ENCODE results near the gene NLRC5.

Gene NLRC5

DNA sequence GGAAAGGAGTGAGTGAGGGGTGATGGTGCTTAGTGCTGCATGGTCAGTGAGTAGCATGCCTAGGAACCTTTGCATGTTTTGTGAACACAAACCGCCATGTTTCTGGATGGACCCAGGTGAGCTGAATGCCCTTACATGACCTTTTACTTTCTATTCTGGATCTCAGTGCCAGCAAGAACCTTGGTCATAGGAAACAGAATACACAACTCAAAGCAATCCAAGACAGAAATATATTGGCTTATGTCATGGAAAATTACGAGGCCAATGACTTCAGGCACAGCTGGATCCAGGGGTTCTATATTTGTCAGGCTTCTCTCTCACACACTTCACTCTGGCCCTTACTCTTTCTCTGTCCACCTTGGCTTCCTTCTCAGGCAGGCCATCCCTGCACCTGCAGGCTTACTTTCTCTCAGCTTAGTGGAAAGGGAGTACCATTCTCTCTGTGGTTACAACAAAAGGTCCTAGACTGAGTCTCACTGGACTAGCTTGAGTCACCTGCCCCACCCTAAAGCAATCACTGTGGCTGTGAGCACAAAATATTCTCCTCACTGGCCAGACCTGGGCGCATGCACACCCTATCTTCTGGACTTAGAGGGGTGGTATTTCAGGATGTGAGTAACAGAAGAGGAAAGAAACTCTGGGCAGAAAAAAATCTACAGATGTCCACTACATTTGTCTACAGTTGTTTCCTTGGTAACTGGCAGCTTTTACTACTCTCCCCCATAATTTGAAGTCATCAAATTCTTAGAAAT lies 82.7 kb downstream of the NLRC5 start:
- Mint-ChIP-seq H3K36me3 (ENCODE audit: insufficient read depth) (peaks cover 80% of the 10 kb centered on the region), H3K4me1 (peaks cover 38% of the 10 kb centered on the region), H3K27me3 (no peaks in the 10 kb centered on the region), H3K9me3 (no peaks in the 10 kb centered on the region), H3K27ac (ENCODE audit: low read depth) (peak overlapping the region; percentile 90), H3K4me3 (peak overlapping the region; percentile 60)
- DNase-seq (ENCODE audit: low spot score in 2 of 2) (no peak), ATAC-seq (replicated peaks; ENCODE audit: extremely low read depth, poor library complexity, severe bottlenecking) (no peak)

DNA sequence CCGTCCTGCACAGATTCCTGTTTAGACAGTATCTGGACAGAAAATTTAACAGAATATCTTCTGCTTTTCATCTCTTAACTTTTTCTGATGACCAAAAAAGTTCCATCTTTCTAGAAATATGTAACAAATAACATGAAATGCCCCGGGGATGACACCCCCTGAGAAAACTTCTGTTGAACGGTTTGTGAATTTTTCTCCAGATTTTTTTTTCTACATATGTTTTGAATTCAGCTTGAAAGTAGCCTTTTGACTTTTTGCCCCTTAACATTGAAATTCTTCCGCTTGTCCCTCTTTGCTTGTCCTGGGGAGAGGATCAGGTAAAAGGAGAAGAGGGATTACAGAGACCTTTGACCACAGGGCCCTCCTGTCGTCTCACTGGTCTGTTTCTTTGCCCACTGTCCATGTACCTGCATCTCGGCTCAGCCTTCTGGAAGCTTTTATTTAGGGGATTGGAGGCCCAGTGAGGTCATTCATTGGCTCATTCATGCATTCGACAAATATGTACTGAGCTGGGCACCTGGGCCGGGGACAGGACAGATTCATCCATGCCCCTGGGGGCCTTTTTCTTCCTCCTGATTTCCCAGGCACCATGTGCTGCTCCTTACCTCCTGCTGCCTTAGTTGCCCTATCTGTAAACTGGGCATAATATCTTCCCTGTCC lies 83.4 kb downstream of the NLRC5 start:
- no peak overlapping the region for H3K4me3 Mint-ChIP-seq
- H3K36me3 Mint-ChIP-seq (ENCODE audit: insufficient read depth): peaks cover 80% of the 10 kb centered on the region
- ATAC-seq (replicated peaks; ENCODE audit: extremely low read depth, poor library complexity, severe bottlenecking) (no peak), DNase-seq (ENCODE audit: low spot score in 2 of 2) (no peak)
- H3K27ac Mint-ChIP-seq (ENCODE audit: low read depth): no peak overlapping the region
- no peaks in the 10 kb centered on the region for H3K27me3 Mint-ChIP-seq
- no peaks in the 10 kb centered on the region for H3K9me3 Mint-ChIP-seq
- peaks cover 38% of the 10 kb centered on the region for H3K4me1 Mint-ChIP-seq

- Mint-ChIP-seq H3K27me3 (no peaks in the 10 kb centered on the region), H3K4me1 (no peaks in the 10 kb centered on the region), H3K4me3 (no peak overlapping the region), H3K36me3 (ENCODE audit: insufficient read depth) (peaks cover 63% of the 10 kb centered on the region), H3K27ac (ENCODE audit: low read depth) (no peak overlapping the region), H3K9me3 (no peaks in the 10 kb centered on the region)
- DNase-seq (ENCODE audit: low spot score in 2 of 2) (no peak), ATAC-seq (replicated peaks; ENCODE audit: extremely low read depth, poor library complexity, severe bottlenecking) (no peak)
Observed at GRCh38 chr16:57077714-57078113, 88.4 kb downstream of the NLRC5 start.

DNA sequence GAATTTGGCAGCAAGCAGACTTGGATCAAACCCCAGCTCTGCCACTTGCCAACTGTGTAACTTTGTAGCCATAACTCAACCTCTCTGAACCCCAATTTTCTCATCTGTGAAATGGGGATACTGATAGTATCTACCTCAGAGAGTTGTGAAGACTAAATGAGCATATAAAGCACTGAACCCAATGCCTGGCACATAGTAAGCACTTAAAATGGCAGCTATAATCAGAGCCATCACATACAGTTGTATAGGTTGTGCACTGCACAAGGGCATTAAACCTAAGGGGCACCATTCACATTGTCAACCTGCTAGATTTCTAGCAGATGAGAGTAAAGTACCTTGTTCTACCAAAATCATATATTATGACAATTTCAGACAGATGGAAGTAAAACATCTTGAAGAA lies 92.4 kb downstream of the NLRC5 start:
- no peaks in the 10 kb centered on the region for H3K9me3 Mint-ChIP-seq

DNA sequence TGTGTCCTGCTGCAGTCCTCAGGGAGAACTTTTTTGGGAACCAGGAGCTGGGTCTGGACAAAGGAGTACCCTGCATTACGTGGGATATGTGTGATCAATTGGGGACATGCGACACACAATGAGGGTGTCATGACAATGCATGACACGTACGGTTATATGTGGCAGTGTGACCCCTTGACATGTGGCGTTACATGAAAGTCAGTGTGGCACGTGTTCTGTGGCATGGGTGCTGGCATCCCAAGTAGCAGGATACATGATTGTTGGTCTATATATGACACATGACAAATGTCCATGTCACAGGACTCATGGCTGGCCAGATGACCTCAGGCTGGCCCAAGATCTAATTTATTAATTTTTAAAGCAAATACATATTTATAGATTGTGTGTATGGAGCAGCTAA lies 93.3 kb downstream of the NLRC5 start:
- Mint-ChIP-seq H3K27ac (ENCODE audit: low read depth) (peak overlapping the region; percentile 44), H3K4me3 (no peak overlapping the region), H3K4me1 (peaks cover 8% of the 10 kb centered on the region), H3K36me3 (ENCODE audit: insufficient read depth) (peaks cover 48% of the 10 kb centered on the region), H3K27me3 (no peaks in the 10 kb centered on the region), H3K9me3 (no peaks in the 10 kb centered on the region)
- no peak for DNase-seq (ENCODE audit: low spot score in 2 of 2)
- ATAC-seq (replicated peaks; ENCODE audit: extremely low read depth, poor library complexity, severe bottlenecking): no peak

More for the DNA sequence above, 92.4 kb downstream of the NLRC5 start:
- H3K27me3 Mint-ChIP-seq: no peaks in the 10 kb centered on the region
- ATAC-seq (replicated peaks; ENCODE audit: extremely low read depth, poor library complexity, severe bottlenecking) (no peak), DNase-seq (ENCODE audit: low spot score in 2 of 2) (no peak)
- H3K4me1 Mint-ChIP-seq: peaks cover 8% of the 10 kb centered on the region
- H3K27ac Mint-ChIP-seq (ENCODE audit: low read depth): no peak overlapping the region
- no peak overlapping the region for H3K4me3 Mint-ChIP-seq
- peaks cover 54% of the 10 kb centered on the region for H3K36me3 Mint-ChIP-seq (ENCODE audit: insufficient read depth)

GRCh38 chr16:57083485-57084126 lies 94.2 kb downstream of the NLRC5 start:
- Mint-ChIP-seq H3K27me3 (no peaks in the 10 kb centered on the region), H3K4me1 (peaks cover 8% of the 10 kb centered on the region), H3K36me3 (ENCODE audit: insufficient read depth) (peaks cover 46% of the 10 kb centered on the region), H3K4me3 (no peak overlapping the region), H3K9me3 (no peaks in the 10 kb centered on the region), H3K27ac (ENCODE audit: low read depth) (peak overlapping the region; percentile 90)
- ATAC-seq (replicated peaks; ENCODE audit: extremely low read depth, poor library complexity, severe bottlenecking): peak; percentile 13
- DNase-seq (ENCODE audit: low spot score in 2 of 2): no peak

DNA sequence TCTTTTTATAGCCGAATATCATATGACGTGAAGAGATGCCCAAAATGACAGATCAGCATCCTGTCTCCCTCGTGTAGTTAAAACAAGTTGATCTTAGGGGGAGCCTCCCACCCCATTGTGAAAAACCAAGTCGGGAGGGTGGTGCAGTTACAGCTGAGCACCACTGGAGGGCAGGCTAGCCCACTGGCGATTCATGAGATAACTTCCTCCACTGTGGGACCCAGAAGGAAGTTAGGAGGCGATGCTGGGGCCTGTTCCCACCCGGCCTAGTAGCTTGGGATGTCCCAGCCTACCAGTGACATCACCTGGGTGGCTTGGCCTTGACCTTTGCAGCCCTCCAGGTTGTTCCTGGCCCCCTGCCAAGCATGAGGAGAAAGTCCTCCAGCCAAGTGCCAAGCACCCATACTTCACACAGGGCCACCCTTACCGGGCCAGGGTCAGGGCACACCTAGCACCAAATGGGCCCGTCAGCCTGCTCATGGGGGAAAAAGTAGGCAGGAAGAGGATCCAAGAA lies 95.0 kb downstream of the NLRC5 start:
- DNase-seq (ENCODE audit: low spot score in 2 of 2) (peak; percentile 67 to 84), ATAC-seq (replicated peaks; ENCODE audit: extremely low read depth, poor library complexity, severe bottlenecking) (peak; percentile 91)
- H3K4me3 Mint-ChIP-seq: no peak overlapping the region
- peaks cover 47% of the 10 kb centered on the region for H3K36me3 Mint-ChIP-seq (ENCODE audit: insufficient read depth)
- H3K27me3 Mint-ChIP-seq: no peaks in the 10 kb centered on the region
- H3K4me1 Mint-ChIP-seq: peaks cover 8% of the 10 kb centered on the region
- H3K9me3 Mint-ChIP-seq: no peaks in the 10 kb centered on the region
- H3K27ac Mint-ChIP-seq (ENCODE audit: low read depth): peak overlapping the region; percentile 90

DNA sequence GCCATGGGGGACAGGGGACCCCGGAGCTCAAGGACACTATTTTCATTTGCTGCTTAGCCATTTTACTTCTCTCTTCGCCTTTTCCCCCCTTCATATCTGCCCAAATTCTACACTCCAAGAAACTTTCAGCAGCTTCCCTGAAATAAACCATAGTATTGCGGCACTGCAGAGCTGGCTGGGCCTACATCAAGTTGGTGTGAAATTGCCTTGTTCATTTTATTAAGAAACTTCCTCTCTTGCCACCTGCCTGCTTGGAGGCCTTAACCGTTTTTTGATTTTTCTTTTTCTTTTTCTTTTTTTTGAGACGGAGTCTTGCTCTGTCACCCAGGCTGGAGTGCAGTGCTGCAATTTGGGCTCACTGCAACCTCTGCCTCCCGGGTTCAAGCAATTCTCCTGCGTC lies 95.6 kb downstream of the NLRC5 start:
- H3K27me3 Mint-ChIP-seq: no peaks in the 10 kb centered on the region
- no peak overlapping the region for H3K4me3 Mint-ChIP-seq
- H3K36me3 Mint-ChIP-seq (ENCODE audit: insufficient read depth): peaks cover 41% of the 10 kb centered on the region
- peaks cover 8% of the 10 kb centered on the region for H3K4me1 Mint-ChIP-seq
- no peak for DNase-seq (ENCODE audit: low spot score in 2 of 2)
- no peak overlapping the region for H3K27ac Mint-ChIP-seq (ENCODE audit: low read depth)
- no peaks in the 10 kb centered on the region for H3K9me3 Mint-ChIP-seq
- no peak for ATAC-seq (replicated peaks; ENCODE audit: extremely low read depth, poor library complexity, severe bottlenecking)

DNA sequence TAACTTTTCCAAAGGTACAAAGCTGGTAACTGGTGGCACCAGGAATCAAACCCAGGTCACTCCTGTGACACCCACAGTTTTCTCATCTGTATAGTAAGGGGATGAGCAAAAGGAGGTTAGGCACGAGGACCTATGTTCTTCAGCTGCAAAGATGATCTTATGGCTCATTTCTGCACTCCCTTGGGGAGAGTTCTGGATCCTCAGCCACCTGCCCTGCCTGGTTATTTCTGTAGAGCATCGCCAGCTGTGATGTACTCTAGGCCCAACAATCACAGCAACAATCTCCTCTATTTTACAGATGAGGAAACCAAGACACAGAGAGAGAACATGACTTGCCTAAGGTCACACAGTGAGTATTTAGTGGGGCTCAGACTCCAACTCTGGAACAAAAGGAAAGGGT lies 97.6 kb downstream of the NLRC5 start:
- H3K4me3 Mint-ChIP-seq: no peak overlapping the region
- DNase-seq (ENCODE audit: low spot score in 2 of 2): no peak
- no peaks in the 10 kb centered on the region for H3K9me3 Mint-ChIP-seq
- no peaks in the 10 kb centered on the region for H3K27me3 Mint-ChIP-seq
- H3K27ac Mint-ChIP-seq (ENCODE audit: low read depth): no peak overlapping the region
- no peak for ATAC-seq (replicated peaks; ENCODE audit: extremely low read depth, poor library complexity, severe bottlenecking)
- peaks cover 36% of the 10 kb centered on the region for H3K36me3 Mint-ChIP-seq (ENCODE audit: insufficient read depth)
- peaks cover 14% of the 10 kb centered on the region for H3K4me1 Mint-ChIP-seq

GRCh38 chr16:57089406-57089805 lies 100.0 kb downstream of the NLRC5 start:
- peaks cover 11% of the 10 kb centered on the region for H3K4me1 Mint-ChIP-seq
- no peak overlapping the region for H3K4me3 Mint-ChIP-seq
- H3K36me3 Mint-ChIP-seq (ENCODE audit: insufficient read depth): peaks cover 19% of the 10 kb centered on the region
- ATAC-seq (replicated peaks; ENCODE audit: extremely low read depth, poor library complexity, severe bottlenecking) (no peak), DNase-seq (ENCODE audit: low spot score in 2 of 2) (no peak)
- no peaks in the 10 kb centered on the region for H3K27me3 Mint-ChIP-seq
- H3K9me3 Mint-ChIP-seq: no peaks in the 10 kb centered on the region
- no peak overlapping the region for H3K27ac Mint-ChIP-seq (ENCODE audit: low read depth)

DNA sequence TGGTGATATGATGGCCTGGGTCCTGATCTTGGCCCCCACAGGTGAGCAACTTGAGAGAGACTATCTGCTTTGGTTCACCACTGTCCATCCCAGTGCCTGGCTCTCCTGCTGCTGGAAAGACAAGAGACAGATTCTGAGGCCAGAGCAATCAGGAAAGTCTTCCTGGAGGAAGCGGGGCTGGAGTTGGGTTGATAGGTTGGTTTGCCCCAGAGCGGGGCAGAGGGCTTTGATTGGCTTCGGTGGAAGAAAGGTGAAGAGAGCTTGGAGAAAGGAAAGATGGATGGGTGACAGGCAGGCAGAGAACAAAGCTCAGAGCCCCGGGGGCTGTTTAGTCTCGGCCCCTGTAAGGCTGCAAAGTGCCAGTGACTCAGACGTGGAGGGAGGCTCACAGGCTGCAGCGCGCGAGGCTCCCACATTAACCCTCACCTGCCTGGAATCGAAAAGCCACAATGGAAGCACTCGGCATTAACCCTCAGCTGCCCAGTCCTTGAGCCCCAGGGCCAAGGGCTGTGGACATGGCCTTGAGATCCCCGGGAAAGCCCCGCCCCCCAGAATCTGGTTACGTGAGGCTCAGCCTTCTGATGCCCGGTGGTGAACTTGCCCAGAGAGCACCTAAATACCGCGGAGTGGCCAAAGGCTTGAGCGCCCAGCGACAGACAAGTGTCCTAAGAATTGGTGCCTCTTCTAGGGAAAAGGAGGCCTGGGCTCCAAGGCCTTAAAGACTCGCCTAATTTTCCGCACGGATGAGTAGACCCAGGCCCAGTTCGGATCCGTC lies 102.0 kb downstream of the NLRC5 start:
- Mint-ChIP-seq H3K27me3 (no peaks in the 10 kb centered on the region), H3K36me3 (ENCODE audit: insufficient read depth) (peaks cover 10% of the 10 kb centered on the region), H3K4me3 (peak overlapping the region; percentile 76), H3K27ac (ENCODE audit: low read depth) (peak overlapping the region; percentile 86), H3K4me1 (peaks cover 11% of the 10 kb centered on the region), H3K9me3 (no peaks in the 10 kb centered on the region)
- no peak for ATAC-seq (replicated peaks; ENCODE audit: extremely low read depth, poor library complexity, severe bottlenecking)
- no peak for DNase-seq (ENCODE audit: low spot score in 2 of 2)
